A204.1 (cell line): ENCODE measurements around the gene POLR3G.

ENCODE experiments used
- FAIRE-seq: peaks from 2 replicates; lab custom pipeline; 2012; peaks lifted over from hg19 to GRCh38; lab: Jason Lieb, UNC

The POLR3G gene

GRCh38 chr5:90551376-90551775, 76.7 kb downstream of the POLR3G start:
- FAIRE-seq = no peak

GRCh38 chr5:90553711-90554110, 79.0 kb downstream of the POLR3G start:
- FAIRE-seq = no peak

- FAIRE-seq = no peak
These were observed 79.8 kb downstream of the POLR3G start for GRCh38 chr5:90554358-90555006.

- FAIRE-seq = no peak
These were observed 81.0 kb downstream of the POLR3G start for GRCh38 chr5:90555666-90556065.

GRCh38 chr5:90557391-90557790, 82.7 kb downstream of the POLR3G start:
- no peak for FAIRE-seq

- FAIRE-seq = no peak
These were observed 83.2 kb downstream of the POLR3G start for GRCh38 chr5:90557871-90558270.

GRCh38 chr5:90558344-90559192, 83.9 kb downstream of the POLR3G start, which contains the start of gene ADGRV1:
Gene ADGRV1, plus strand, starts transcription at chr5:90558797. Its CDS starts 99 bp downstream, at chr5:90558896.
- FAIRE-seq = no peak

GRCh38 chr5:90560771-90561170, 86.1 kb downstream of the POLR3G start:
- no peak for FAIRE-seq

- FAIRE-seq = no peak
These were observed 87.1 kb downstream of the POLR3G start for GRCh38 chr5:90561766-90562165.

- FAIRE-seq = no peak
These were observed 87.7 kb downstream of the POLR3G start for GRCh38 chr5:90562341-90562740.

GRCh38 chr5:90563108-90563507, 88.4 kb downstream of the POLR3G start:
- no peak for FAIRE-seq
